Measurements from ENCODE around the gene C22orf15. TPM values are rescaled to one million over a fixed set of nuclear protein-coding genes. Genes with fewer than 3 reads are reported as not detected.

Gene C22orf15
- total RNA-seq, 1 donor from 2014 or later, result 1.4 TPM

DNA sequence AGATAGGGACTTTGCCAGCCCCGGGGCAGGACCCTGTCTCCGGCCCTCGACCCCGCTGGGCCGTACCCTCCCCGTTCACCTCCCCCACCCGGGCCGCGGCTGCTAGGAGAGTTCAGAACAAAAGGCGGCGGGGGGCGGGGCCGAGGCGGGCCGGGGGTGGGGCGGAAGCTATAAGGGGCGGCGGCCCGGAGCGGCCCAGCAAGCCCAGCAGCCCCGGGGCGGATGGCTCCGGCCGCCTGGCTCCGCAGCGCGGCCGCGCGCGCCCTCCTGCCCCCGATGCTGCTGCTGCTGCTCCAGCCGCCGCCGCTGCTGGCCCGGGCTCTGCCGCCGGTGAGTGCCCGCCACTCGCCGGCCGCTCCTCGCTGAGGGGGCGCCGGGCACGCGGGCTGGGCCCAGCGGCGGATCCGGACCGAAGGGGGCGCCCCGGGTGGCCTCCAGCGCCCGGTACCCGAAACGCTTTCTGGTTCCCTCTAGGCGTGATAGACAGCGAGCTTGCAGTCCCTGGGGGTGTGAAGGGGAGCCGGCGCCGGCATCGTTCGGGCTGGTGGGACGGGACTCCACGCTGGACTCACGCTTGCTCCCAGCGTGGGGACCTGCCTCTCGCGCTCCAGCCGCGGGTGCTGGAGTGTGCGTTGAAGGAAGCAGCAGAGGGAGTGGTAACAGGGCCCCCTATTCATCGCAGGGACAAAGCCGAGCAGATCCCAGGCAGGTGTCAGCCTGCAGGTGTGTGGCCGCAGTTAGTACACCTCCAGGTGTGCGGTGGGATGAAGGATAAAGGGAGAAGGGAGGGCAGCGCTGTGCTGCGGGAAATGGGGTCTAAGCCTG, 10.1 kb downstream of the C22orf15 start, which contains the start of gene MMP11:
TSS of gene MMP11 (plus strand) at position 201 of the 825 bp plus-strand sequence. CDS start at position 223, 22 bp downstream.
- DNase-seq (ENCODE audit: low read depth, low spot score), result no peak

DNA sequence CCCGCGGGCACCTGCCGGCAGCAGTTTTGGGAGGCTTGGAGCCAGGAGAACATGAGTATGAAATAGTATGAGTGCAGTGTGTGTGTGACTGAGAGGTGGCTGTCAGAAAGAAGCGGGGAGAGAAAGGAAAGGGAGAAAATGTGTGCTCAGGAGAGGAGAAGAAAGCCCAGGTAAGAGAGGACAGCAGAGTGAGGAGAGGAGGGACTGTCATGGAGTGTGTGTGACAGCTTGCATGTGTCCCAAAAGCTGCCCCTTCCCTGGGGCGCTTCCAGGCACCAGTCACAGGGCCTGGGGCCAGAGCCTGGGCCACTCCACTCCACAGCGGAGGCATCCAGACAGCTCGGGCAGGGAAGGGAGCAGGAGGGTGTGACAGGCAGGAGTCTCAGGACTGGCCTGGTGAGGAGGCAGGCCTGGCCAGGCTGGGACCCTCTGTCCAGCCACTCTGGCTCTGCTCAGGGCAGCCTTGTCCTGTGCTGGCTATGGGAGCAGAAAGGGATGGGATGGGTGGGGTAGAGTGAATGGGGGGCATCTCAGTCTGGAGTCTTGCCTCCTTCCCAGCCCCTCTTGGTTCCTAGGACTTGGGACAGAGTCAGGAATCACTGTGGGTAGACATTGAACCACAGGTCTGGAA, 10.8 kb downstream of the C22orf15 start:
- DNase-seq (ENCODE audit: low read depth, low spot score), result no peak

DNA sequence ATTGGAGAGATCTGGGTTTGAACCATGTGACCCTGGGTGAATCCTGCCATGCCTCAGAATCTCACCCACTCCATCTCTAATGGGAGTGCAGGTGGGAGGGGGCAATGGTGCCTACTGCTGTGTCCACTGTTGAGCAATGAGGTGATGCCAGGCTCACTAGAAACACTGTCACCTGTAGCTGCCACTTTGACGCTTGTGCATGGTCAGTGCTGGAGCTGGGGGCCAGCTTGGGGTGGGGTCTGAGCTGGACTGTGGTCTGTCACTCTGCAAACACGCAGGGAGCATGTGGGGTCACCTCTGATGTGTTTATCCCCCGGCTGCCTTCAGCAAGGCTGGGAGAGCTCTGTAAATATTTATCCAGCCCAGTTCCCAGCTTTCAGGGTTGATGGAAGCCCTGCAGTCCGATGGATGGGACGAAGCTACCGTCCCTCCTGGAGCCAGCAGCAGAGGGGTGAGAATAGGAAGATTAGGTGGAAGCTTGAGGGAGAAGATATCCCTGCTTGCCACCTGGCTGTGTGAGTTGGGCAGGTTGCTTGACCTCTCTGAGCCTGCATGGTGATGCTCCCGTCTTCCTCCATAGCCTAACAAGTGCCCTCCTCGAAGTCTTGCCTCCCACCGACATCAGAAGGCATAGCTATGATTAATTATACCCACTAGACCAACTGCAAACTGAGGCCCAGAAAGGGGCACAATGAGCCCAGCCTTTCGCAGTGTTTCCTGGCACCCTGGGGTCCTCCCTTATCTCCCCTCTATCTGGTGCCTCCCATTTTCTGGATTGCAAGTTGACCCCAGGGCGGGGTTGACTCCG, 11.5 kb downstream of the C22orf15 start:
- DNase-seq (ENCODE audit: low read depth, low spot score), result no peak

DNA sequence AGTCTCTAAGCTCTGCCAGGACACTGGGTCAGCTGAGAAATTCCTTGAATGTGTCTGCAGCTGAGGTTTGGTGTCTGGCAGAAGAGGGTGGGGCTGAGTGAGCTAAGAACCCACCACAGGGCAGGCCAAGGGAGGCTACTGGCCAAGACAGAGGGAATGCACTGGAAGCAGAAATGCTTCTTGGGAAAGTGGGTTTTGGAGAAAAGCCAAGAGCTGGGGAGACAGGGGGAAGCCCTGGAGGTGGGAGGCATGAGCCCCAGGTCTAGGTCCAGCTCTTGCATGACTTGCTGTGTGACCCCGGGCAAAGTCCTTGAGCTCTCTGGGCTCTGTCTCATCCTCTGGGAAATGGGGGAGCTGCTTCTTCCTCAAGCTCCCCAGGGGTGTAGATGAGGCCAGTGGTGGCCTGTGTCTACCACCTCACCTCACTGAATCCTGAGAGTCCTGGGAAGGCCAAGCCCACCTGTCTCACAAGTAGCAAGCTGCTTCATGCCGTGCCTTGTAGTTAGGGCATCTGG, 12.2 kb downstream of the C22orf15 start:
- no peak for DNase-seq (ENCODE audit: low read depth, low spot score)

DNA sequence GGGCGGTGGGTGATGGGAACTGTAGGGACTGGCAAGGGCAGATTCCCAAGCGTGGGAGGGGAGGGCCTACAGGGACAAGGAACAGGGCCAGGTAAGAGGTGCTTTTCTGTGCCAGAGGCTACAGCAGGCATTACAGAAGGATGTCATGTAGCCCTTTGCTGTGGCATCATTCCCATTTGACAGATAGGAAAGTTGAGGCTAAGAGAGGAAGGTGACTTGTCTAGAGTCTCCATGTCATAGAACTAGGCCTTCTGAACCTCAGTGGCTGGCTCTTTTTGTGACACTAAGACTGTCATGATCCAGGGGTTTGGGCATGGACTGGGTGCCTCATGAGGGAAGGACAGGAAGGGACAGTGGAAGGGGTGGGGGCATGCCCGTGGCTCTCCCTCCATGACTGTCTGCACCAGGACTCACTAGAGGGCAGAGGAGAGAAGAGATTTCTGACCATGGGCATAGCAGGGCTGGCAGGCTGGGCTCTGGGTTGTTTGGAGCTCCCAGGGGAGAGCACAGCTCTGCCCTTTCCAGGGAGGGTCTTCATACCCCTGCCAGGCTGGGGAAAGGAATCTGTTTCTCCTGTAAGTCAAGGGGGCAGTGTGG, 13.1 kb downstream of the C22orf15 start:
- DNase-seq (ENCODE audit: low read depth, low spot score), result no peak

DNA sequence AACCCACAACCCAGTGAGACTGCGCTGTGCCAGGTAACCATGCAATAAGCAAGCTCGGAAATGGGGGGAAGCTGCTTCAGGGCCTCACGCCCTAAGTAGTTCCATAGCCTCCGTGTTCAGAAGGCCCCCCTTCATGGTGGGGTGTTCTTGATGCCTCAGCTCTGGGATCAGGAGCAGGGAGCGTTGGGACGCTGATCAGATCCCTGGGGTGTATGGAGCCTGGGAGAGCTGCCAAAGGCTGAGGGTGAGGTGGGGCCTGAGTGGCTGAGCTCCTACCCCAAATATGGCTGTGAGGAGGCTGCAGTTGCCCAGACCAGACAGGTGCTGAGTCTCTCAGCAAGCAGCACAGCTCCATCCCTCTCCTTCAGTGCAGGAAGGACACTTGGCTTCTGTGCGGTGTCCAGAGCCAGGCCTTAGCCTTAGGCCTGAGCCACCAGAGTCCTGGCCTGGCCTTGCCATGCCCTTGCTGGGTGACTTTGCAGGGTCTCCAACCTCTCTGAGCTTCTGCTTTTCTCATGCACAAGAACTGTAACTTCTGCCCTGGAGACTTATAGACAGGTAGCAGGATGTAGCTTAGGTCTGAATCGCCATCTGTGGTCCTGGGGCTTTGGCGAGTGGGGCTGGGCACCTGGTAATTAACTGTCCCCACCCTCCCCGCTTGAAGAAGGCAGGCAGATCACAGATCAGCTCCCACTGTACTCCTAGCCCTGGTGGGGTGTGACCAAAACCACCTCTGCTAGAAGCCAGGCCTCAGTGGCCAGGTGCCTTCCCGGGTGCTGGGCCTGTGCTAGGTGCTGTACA, 15.2 kb downstream of the C22orf15 start:
- no peak for DNase-seq (ENCODE audit: low read depth, low spot score)

DNA sequence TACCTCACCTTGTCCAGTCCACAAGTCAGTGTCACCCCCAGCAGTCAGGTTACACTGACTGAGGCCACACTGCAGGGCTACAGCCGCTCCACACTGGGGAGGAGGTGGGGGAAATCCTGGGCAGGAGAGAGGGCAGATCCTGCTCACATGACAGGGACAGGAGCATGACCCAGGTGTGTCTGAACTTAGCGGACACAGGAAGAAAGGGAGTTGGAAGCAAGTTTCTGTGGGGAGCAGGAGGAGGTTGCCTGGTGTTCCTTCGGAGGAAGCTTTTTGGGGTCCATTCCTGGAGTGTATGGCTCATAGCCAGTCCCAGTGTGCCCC, 15.7 kb downstream of the C22orf15 start:
- no peak for DNase-seq (ENCODE audit: low read depth, low spot score)

DNA sequence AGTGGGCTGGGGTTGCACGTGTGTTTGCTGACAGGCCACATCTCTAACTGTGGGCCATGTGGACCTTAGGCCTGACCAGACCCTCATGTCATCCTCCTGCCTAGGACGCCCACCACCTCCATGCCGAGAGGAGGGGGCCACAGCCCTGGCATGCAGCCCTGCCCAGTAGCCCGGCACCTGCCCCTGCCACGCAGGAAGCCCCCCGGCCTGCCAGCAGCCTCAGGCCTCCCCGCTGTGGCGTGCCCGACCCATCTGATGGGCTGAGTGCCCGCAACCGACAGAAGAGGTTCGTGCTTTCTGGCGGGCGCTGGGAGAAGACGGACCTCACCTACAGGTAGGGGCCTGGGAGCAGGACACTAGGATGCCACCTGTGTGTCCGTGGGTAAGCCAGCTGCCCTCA, 16.3 kb downstream of the C22orf15 start:
- DNase-seq (ENCODE audit: low read depth, low spot score), result no peak

DNA sequence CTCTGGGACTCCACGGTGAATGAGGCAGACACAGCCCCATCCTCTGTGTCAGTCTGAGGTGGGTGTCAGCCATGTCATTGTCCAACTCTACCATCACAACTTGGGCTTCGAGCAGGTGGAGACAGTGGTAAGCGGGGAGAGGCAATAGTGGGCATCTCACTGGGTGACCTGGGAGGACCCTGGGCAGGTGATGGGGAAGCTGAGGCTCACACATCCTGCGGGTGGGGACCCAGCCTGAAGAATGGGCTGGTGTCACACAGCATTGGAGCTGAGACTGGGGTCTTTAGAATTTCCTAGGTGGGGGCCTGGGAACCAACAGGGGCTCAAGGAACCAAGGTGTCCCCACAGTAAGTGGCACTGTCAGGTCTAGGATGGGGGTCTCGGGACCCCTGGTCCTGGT, 16.9 kb downstream of the C22orf15 start:
- DNase-seq (ENCODE audit: low read depth, low spot score), result no peak

DNA sequence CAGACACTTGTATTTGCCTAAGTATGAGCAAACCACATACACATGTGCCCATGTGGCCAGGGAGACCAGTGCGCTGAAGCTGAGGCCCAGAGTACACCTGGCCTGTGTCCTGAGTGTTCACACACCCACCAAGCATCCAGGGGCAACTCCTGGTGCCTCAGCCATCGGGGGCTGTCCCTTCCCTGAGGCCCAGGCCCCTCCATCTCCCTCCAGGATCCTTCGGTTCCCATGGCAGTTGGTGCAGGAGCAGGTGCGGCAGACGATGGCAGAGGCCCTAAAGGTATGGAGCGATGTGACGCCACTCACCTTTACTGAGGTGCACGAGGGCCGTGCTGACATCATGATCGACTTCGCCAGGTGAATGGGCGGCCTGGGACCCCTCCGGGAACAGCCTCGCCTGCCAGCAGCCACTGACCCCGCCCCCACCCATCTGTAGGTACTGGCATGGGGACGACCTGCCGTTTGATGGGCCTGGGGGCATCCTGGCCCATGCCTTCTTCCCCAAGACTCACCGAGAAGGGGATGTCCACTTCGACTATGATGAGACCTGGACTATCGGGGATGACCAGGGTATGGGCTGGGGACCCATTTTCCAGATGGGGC, 17.5 kb downstream of the C22orf15 start:
- DNase-seq (ENCODE audit: low read depth, low spot score), result no peak

DNA sequence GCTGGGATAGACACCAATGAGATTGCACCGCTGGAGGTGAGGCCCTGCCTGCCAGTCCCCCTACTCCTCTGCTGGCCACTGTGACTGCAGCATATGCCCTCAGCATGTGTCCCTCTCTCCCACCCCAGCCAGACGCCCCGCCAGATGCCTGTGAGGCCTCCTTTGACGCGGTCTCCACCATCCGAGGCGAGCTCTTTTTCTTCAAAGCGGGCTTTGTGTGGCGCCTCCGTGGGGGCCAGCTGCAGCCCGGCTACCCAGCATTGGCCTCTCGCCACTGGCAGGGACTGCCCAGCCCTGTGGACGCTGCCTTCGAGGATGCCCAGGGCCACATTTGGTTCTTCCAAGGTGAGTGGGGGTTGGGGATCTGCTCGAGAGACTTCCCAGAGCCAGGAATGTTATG, 18.3 kb downstream of the C22orf15 start:
- no peak for DNase-seq (ENCODE audit: low read depth, low spot score)

DNA sequence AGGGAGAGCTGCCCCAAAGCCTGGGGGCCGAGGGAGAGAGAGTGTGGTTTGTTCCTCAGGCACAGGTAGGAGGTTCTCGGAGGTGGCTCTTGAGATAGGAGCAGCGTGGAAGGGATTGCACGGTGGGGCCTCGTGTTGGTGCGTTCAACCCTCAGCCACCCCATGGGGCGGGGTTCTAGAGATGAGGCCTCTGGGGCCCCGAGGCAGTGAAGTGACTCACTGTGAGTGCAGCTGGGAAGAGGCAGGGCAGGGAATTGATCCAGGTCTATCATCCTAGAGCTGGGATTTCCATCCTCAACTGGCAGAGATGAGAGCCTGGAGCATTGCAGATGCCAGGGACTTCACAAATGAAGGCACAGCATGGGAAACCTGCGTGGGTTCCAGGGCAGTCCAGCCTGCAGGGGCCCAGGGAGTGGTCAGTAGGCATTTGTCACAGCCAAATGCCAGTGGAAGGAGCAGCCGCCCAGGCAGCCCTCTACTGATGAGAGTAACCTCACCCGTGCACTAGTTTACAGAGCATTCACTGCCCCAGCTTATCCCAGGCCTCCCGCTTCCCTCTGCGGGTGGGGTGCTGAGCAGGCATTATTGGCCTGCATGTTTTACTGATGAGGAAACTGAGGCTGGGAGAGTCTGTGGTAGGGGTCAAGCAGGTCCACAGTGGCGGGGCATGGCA, 18.9 kb downstream of the C22orf15 start:
- no peak for DNase-seq (ENCODE audit: low read depth, low spot score)

DNA sequence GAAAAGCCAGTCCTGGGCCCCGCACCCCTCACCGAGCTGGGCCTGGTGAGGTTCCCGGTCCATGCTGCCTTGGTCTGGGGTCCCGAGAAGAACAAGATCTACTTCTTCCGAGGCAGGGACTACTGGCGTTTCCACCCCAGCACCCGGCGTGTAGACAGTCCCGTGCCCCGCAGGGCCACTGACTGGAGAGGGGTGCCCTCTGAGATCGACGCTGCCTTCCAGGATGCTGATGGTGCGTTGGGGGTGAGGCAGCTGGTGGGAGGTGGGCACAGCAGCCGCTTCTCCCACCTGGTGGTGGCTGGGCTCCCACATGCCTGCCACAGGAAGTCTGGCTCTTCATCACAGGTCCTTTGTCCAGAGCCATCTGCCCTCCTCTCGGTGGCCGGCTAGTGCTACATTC, 19.5 kb downstream of the C22orf15 start:
- DNase-seq (ENCODE audit: low read depth, low spot score), result no peak

DNA sequence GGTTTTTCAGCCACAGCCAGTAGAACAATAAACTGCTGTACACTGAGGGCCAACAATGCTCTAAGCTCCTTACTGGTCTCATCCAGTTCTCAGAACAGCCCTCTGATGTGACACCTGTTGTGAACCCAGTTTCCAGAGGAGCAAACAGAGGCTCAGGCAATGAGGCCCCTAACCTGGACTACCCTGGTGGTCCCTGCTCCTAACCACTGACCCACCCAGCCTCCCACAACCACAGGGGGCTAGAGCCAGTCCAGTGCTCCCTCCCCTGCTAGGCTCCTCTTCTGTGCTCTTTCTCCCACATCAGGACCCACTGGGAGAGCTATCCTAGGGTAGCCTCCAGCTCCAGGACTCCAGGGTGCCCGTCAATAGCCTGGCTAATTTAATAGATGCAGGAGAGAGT, 19.9 kb downstream of the C22orf15 start:
- no peak for DNase-seq (ENCODE audit: low read depth, low spot score)

DNA sequence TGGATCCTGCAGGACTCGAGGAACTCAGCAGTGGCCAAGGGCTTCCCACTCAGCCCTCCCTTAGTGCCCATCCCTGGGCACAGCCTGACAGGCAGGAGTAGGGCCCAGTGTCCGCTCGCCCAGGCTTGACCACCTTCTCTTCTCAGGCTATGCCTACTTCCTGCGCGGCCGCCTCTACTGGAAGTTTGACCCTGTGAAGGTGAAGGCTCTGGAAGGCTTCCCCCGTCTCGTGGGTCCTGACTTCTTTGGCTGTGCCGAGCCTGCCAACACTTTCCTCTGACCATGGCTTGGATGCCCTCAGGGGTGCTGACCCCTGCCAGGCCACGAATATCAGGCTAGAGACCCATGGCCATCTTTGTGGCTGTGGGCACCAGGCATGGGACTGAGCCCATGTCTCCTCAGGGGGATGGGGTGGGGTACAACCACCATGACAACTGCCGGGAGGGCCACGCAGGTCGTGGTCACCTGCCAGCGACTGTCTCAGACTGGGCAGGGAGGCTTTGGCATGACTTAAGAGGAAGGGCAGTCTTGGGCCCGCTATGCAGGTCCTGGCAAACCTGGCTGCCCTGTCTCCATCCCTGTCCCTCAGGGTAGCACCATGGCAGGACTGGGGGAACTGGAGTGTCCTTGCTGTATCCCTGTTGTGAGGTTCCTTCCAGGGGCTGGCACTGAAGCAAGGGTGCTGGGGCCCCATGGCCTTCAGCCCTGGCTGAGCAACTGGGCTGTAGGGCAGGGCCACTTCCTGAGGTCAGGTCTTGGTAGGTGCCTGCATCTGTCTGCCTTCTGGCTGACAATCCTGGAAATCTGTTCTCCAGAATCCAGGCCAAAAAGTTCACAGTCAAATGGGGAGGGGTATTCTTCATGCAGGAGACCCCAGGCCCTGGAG, 20.7 kb downstream of the C22orf15 start:
- DNase-seq (ENCODE audit: low read depth, low spot score), result no peak

DNA sequence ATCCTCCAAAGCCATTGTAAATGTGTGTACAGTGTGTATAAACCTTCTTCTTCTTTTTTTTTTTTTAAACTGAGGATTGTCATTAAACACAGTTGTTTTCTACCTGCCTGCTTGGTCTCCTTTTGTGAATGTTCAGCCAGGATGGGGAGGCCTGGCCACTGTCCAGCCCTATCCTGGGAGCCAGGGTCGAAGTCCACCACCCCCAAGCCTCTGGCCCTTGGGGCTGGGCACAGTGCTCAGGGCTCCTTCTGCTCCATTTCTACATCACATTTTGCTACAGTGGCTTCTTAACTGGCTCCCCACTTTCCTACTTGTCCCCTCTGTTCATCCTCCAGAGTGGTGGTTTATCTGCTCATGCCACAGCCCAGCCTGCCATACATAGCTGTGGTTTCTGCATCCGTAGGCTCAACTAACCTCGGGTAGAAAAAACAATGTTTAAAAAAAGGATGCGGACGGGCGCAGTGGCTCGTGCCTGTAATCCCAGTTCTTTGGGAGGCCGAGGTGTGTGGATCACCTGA, 21.5 kb downstream of the C22orf15 start:
- no peak for DNase-seq (ENCODE audit: low read depth, low spot score)

DNA sequence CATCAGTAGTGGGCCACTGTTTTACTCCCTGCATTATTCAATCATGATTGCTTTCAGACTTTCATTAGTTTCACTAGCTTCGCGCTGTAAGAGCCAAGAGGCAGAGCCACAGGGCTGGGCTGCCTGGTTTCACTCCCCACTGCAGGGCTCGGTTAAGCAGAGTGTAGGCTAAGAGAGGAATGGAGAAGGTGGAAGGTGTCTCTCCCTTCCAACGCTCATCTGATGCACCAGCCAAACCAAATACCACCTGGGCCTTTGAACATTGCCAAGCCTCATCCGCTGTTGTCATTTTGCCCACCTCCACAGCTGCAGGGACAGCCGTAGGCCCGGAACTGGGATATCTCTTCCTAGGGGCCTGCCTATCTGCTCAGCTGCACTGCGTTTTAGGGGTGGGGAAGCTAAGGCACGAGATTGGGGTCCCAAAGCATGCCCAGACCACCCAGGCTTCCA, 23.5 kb downstream of the C22orf15 start:
- no peak for DNase-seq (ENCODE audit: low read depth, low spot score)
